Tibial nerve (tissue), 4 donors: Measurements from ENCODE around the gene BCL7C. TPM values are rescaled to one million over a fixed set of nuclear protein-coding genes. Genes with fewer than 3 reads are reported as not detected.

ENCODE experiments used
- DNase-seq, 2 donors: peaks; one replicate each; pipeline ENCODE4 v3.0.0-alpha.2; 2019; ENCODE audit warnings: low spot score in 2 of 2
- H3K27ac ChIP-seq, 4 donors: fragments of 200-600 bp; sonication (generic) in 3 of 4; one replicate each; pipeline ENCODE4 v1.5.1; 2017 to 2019; ENCODE audit warnings: mild to moderate bottlenecking in 1 of 4
- H3K27me3 ChIP-seq, 2 donors: fragments of 200-600 bp; sonication (generic) in 1 of 2; one replicate each; pipeline versions ENCODE4 v1.5.1 to v1.6.0; 2017 to 2019
- H3K36me3 ChIP-seq, 3 donors: fragments of 200-600 bp; sonication (generic); one replicate each; pipeline ENCODE4 v1.5.1; 2018 to 2019
- H3K4me1 ChIP-seq, 4 donors: fragments of 200-600 bp; sonication (generic) in 3 of 4; one replicate each; pipeline ENCODE4 v1.5.1; 2017 to 2019
- H3K4me3 ChIP-seq, 4 donors: fragments of 200-600 bp; sonication (generic) in 3 of 4; one replicate each; pipeline ENCODE4 v1.5.1; 2017 to 2019; ENCODE audit warnings: mild to moderate bottlenecking in 1 of 4, moderate library complexity in 1 of 4
- H3K9me3 ChIP-seq, 4 donors: fragments of 200-600 bp; sonication (generic) in 3 of 4; one replicate each; pipeline ENCODE4 v1.5.1; 2017 to 2019
- EP300 ChIP-seq, 2 donors: sonication (generic); formaldehyde crosslinking; IDR thresholded peaks; one replicate each; pipeline ENCODE4 v1.6.1; 2017; ENCODE audit warnings: antibody characterized with exemption in 2 of 2, mild to moderate bottlenecking in 1 of 2
- POLR2A ChIP-seq, 2 donors: fragments of 450-650 bp; IDR thresholded peaks; one replicate each; pipeline ENCODE4 v1.6.1; 2017; ENCODE audit warnings: antibody characterized with exemption in 2 of 2, mild to moderate bottlenecking in 2 of 2, moderate library complexity in 2 of 2
- WGBS, 2 donors: methylation state at CpG; one replicate each; pipeline ENCODE4 v1.1.5; 2018; 5-methylcytosine and 5-hydroxymethylcytosine counted together
- total RNA-seq, 4 donors: library from RNA; depleted of rRNA; stranded (reverse); fragments of >200 nt; gene quantifications; one replicate each; pipeline ENCODE4 v1.1.0, GENCODE V29; 2016
- TF ChIP-seq, protein P1 (sequence below), 5 experiments: fragments of 200-600 bp in 3 of 5; fragments of 450-650 bp in 2 of 5; sonication (generic) in 3 of 5; IDR thresholded peaks; one replicate each; pipeline ENCODE4 v1.5.1; 2016 to 2019; ENCODE audit warnings: antibody characterized with exemption in 5 of 5, mild to moderate bottlenecking in 3 of 5, moderate library complexity in 2 of 5

Gene BCL7C
- total RNA-seq, 4 donors from 2014 or later: 42.9 to 54.0 (median 48.2) TPM

DNA sequence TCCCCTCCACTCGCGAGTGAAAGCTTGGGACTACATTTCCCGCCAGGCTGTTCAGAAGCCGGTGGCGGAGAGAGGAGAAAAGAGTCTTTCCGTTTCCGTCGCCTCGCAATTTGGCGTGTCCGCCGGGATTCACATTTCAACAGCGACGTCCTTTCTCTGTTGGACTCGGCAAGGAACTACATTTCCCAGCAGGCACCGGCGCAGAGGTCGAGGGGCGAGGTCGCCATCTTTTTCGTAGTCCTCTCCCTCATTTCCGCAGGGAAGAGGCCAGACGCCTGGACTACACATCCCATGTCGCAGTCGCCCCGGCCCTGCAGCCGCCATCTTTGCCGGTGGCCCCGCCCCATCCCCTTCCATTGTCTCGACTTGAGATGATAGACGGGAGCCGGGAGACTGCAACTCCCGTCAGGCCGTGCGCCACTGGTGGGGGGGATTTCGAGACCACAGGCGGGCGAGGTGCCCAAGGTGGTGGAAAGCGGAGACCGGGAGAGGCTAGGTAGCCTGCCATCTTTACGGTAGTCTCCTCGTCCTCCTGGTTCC lies 28.6 kb upstream of the BCL7C start:
- peak overlapping the region; percentile 56 to 93 (median 81) for H3K4me3 ChIP-seq
- WGBS, 2 donors: 1% methylated on average over 33 to 42 of the region's 42 CpGs
- peaks cover 0 to 31% (median 4%) of the 10 kb centered on the region in 4 donors for H3K4me1 ChIP-seq
- no peaks in the 10 kb centered on the region for H3K27me3 ChIP-seq
- H3K36me3 ChIP-seq: peaks cover 0 to 23% (median 0%) of the 10 kb centered on the region in 3 donors
- H3K9me3 ChIP-seq: no peaks in the 10 kb centered on the region
- peak overlapping the region; percentile 90 to 98 (median 98) for H3K27ac ChIP-seq
- peak; percentile 99 for DNase-seq
- TF ChIP-seq POLR2A (IDR thresholded peaks at IDR 0.05) (no peak), EP300 (IDR thresholded peaks at IDR 0.05) (peak; percentile 72 to 87)
- TF ChIP-seq, protein P1, sequence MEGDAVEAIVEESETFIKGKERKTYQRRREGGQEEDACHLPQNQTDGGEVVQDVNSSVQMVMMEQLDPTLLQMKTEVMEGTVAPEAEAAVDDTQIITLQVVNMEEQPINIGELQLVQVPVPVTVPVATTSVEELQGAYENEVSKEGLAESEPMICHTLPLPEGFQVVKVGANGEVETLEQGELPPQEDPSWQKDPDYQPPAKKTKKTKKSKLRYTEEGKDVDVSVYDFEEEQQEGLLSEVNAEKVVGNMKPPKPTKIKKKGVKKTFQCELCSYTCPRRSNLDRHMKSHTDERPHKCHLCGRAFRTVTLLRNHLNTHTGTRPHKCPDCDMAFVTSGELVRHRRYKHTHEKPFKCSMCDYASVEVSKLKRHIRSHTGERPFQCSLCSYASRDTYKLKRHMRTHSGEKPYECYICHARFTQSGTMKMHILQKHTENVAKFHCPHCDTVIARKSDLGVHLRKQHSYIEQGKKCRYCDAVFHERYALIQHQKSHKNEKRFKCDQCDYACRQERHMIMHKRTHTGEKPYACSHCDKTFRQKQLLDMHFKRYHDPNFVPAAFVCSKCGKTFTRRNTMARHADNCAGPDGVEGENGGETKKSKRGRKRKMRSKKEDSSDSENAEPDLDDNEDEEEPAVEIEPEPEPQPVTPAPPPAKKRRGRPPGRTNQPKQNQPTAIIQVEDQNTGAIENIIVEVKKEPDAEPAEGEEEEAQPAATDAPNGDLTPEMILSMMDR (IDR thresholded peaks at IDR 0.05): no peak

DNA sequence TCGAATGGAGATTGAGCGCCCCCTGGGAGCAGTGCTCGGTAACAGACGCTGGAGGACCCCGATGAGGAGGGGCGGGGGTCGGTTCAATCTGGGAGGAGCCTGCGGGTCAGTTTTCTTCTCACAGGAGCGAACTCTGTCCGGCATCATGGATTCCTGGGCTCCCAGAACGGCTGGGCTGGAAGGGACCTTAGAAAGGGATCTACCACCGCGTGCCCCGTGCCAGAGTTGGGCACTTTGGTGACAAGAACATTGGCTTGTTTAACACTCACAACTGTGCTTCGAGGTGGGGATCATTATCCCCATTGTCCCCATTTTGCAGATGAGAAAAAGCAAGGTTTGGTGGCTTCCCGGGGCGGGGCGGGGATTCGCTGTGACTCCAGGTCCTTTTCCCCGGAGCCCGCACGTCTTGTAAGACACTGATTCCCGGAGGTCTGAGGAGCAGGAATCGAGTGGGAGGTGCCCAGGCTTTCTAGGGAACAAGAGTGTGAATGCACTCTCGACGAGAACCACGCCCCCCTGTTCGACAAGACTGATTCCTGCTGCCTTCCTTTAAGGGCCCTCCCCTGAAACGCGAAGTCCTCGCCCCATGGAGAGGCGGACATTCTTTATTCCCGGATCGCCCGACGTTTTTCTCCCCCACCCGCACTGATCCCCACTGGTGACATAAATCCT lies 28.0 kb upstream of the BCL7C start:
- peak; percentile 73 to 90 for DNase-seq
- TF ChIP-seq, protein P1 (IDR thresholded peaks at IDR 0.05): peak; percentile 78 to 93 (median 81)
- TF ChIP-seq EP300 (IDR thresholded peaks at IDR 0.05) (no peak), POLR2A (IDR thresholded peaks at IDR 0.05) (peak in 1 of 2 donors; percentile 16)
- Histone ChIP-seq H3K27ac (peak overlapping the region; percentile 64 to 98 (median 75)), H3K4me1 (peaks cover 0 to 27% (median 4%) of the 10 kb centered on the region in 4 donors), H3K4me3 (peak overlapping the region; percentile 44 to 93 (median 62)), H3K27me3 (no peaks in the 10 kb centered on the region), H3K9me3 (no peaks in the 10 kb centered on the region), H3K36me3 (peaks cover 0 to 17% (median 0%) of the 10 kb centered on the region in 3 donors)
- 0% methylated on average over 35 to 37 of the region's 37 CpGs for WGBS, 2 donors

DNA sequence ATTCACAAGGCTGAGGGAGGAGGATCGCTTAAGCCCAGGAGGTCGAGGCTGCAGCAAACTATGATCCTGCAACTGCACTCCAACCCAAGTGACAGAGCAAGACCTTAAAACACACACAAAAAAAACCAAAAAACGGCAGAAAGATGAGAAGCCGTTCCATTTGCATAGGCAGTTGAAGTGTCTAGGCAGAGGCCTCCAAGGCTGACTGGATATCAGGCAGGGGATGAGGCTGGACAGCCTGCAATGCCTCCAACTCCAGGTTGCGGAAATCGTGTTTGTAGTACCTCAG lies 27.5 kb upstream of the BCL7C start:
- Histone ChIP-seq H3K27me3 (no peaks in the 10 kb centered on the region), H3K36me3 (peaks cover 0 to 12% (median 0%) of the 10 kb centered on the region in 3 donors), H3K4me3 (peak overlapping the region in 3 of 4 donors; percentile 56 to 93 (median 69)), H3K9me3 (no peaks in the 10 kb centered on the region), H3K27ac (peak overlapping the region in 3 of 4 donors; percentile 68 to 98 (median 82)), H3K4me1 (peaks cover 0 to 27% (median 4%) of the 10 kb centered on the region in 4 donors)
- no peak for DNase-seq
- TF ChIP-seq EP300 (IDR thresholded peaks at IDR 0.05): no peak
- TF ChIP-seq, protein P1 (IDR thresholded peaks at IDR 0.05): no peak
- no peak for TF ChIP-seq POLR2A (IDR thresholded peaks at IDR 0.05)
- 21 to 28% methylated on average over 6 of the region's 6 CpGs for WGBS, 2 donors

DNA sequence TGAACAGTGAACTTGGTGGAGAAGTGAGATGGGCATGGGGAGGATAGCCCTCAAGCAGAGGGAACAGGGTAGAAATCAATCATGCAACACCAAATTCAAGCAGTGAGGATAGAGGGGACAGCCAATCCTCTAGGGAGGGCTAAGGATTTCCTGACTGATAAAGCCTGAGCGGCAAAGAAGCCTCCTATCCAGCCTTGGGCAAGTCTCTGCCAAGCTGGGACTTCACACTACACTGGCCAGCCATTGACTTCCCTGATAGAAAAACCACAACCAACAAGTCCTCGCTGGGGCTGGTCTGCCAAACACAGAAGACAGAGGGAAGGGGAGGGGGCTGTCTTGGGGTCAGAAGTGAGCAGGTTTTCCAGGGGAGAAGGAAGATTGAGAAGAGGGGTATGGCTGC lies 27.0 kb upstream of the BCL7C start:
- Histone ChIP-seq H3K27ac (no peak overlapping the region), H3K4me3 (no peak overlapping the region), H3K36me3 (peaks cover 0 to 7% (median 0%) of the 10 kb centered on the region in 3 donors), H3K4me1 (peaks cover 0 to 27% (median 4%) of the 10 kb centered on the region in 4 donors), H3K9me3 (no peaks in the 10 kb centered on the region), H3K27me3 (no peaks in the 10 kb centered on the region)
- 75% methylated on average over 2 of the region's 2 CpGs for WGBS, 2 donors
- TF ChIP-seq EP300 (IDR thresholded peaks at IDR 0.05) (no peak), POLR2A (IDR thresholded peaks at IDR 0.05) (no peak)
- TF ChIP-seq, protein P1 (IDR thresholded peaks at IDR 0.05): no peak
- no peak for DNase-seq

DNA sequence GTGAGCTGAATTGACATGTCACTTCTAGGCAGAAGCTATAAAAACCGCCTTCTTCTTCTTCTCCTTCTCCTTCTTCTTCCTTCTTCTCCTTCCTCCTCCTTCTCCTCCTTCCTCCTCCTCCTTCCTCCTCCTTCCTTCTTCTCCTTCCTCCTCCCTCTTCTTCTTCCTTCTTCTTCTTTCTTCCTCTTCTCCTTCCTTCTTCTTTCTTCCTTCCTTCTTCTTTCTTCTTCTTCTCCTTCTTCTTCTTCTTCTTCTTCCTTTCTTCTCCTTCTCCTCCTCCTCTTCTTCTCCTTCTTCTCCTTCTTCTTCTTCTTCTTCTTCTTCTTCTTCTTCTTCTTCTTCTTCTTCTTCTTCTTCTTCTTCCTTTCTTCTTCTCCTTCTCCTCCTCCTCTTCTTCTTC lies 24.7 kb upstream of the BCL7C start:
- Histone ChIP-seq H3K4me3 (no peak overlapping the region), H3K27me3 (no peaks in the 10 kb centered on the region), H3K4me1 (peaks cover 0 to 10% (median 0%) of the 10 kb centered on the region in 4 donors), H3K27ac (no peak overlapping the region), H3K36me3 (no peaks in the 10 kb centered on the region), H3K9me3 (no peaks in the 10 kb centered on the region)
- DNase-seq: no peak
- WGBS, 2 donors: 74 to 79% methylated on average over 1 of the region's 1 CpG
- TF ChIP-seq EP300 (IDR thresholded peaks at IDR 0.05): no peak
- TF ChIP-seq POLR2A (IDR thresholded peaks at IDR 0.05): no peak
- TF ChIP-seq, protein P1 (IDR thresholded peaks at IDR 0.05): no peak
